Fibroblast of lung (primary cell): ENCODE results near the gene NCAM2.

ENCODE experiments used
- CTCF ChIP-seq, 2 donors: IDR thresholded peaks in 1 of 2; conservative IDR thresholded peaks in 1 of 2; 1 replicate in 1 of 2; 2 replicates in 1 of 2; pipeline ENCODE4 v1.5.1; 2011 to 2012; ENCODE audit warnings: low read length in 2 of 2, control low read depth in 1 of 2, inconsistent platforms in 1 of 2, low read depth in 1 of 2, mild to moderate bottlenecking in 1 of 2
- EZH2 ChIP-seq: IDR thresholded peaks from 2 replicates; pipeline ENCODE4 v1.5.1; 2012; ENCODE audit warnings: low read length, control low read depth, mild to moderate bottlenecking; ENCODE audit errors: missing control alignments

- TF ChIP-seq CTCF (conservative IDR thresholded peaks at IDR 0.05 in 1 of 2, IDR thresholded peaks at IDR 0.05 in 1 of 2; ENCODE audit: low read depth in 1 of 2, low read length in 2 of 2) (no peak), EZH2 (no peak)
Observed at GRCh38 chr21:21268061-21268471, 269.9 kb downstream of the NCAM2 start.
